NCI-H2227 treated with DMSO at 0.1 percent for 48 hours (cell line): ENCODE data around the gene PHLDB3.
"Not testable (repeated sequence)": the region's sequence is repeated elsewhere in the genome, so short reads cannot be mapped to it uniquely, and the experiment has no call there.

Source experiments
- DNase-seq: peaks from one replicate; lab custom pipeline; 2025; lab: John Stamatoyannopoulos, UW

The PHLDB3 gene

DNA sequence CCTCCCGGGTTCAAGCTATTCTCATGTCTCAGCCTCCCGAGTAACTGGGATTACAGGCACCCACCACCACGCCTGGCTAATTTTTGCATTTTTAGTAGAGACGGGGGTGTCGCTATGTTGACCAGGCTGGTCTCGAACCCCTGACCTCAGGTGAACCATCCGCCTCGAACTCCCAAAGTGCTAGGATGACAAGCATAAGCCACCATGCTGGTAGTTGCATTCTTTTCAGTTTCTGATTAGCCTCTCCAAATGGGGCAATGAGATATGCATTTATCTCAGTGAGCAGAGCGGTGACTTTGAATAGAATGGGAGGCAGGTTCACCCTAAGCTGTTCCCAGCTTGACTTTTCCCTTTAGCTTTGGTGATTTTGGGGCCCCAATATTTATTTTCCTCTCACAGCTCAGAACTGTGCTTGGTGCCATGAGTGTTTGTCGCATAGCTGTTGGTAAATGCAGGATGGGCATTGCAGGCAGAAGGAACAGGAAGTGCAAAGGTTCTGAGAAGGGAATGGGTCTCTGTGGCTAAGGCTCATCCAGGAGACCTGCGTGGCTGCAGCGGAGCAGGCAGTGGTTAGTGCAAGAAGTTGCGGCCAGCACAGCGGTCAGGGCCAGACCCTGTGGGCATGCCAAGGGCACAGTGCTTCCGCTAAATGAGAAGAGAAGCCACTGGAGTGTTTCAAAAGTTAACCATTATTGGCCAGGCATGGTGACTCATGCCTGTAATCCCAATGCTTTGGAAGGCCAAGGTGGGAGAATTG, 59.8 kb downstream of the PHLDB3 start:
- no peak for DNase-seq

DNA sequence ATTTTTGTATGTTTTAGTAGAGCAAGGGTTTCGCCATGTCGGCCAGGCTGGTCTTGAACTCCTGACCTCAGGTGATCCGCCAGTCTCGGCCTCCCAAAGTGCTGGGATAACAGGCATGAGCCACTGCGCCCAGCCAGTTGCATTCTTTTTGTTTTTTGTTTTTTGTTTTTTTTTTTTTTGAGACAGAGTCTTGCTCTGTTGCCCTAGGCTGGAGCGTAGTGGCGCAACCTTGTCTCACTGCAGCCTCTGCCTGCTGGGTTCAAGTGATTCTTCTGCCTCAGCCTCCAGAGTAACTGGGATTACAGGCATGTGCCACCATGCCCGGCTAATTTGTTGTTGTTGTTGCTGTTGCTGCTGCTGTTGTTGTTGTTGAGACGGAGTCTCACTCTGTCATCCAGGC, 60.5 kb downstream of the PHLDB3 start:
- DNase-seq, result not testable (repeated sequence)

DNA sequence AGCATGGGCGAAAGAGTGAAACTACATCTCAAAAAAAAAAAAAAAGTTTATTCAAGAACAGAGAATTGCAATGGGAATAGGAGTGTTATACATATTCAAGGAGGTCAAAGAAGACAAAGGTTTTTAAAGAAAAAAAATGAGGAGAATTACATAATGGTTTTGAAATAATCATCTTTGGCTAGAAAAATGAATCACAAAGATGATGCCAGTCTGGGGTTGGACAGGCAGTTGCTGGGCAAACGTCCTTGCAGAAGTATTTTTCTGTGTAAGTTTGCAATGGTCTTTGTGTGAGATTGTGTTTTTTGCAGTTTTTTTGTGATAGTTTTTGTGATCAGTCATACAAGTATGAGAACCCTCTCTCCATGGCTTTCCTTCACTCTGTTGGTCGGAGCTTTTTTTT, 62.8 kb downstream of the PHLDB3 start:
- no peak for DNase-seq

DNA sequence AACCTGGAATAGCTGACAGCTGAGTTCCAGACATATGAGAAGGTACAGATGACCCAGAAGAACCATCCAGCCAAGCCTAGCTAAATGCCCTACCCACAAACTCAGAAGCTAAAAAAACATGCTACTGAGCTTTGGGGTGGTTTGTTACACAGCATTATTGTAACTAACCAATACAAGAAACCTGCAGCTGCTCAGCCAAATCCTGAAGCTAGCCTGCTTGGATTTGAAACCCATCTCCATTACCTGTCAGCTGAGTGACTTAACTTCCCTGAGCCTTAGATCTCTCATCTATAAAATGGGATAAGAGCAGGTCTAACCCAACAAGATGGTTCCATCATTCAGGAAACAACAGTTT, 64.9 kb downstream of the PHLDB3 start:
- DNase-seq, result no peak

DNA sequence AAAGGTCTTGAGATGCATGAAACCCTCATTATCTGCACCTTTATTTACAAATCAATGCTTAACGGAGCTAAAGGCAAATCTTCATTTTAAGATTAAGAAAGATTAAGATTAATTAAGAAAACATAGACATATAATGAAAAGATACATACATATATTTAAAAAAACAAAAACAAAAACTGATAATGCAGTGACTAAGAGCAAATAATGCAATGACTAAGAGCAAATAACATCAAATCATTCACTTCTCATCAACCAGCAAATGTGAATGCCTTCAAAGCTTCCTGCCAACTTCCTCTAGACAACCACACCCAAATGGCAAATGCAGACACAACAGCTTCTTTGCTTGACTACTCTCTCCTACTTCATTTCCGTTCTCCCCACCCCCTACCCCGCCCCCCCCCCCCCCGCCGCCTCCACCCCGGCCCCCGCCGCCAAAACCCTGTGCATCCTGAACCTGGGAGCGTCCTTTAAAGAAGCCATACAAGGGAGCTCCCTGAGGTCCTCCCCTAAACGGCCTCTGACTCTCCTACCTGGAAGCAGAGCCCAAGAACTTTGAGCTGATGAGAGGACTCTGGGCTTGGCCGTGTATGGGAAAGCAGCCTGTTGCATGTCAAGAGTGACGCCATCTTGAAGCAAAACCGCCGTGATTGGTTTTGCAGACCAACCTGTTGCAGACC, 65.4 kb downstream of the PHLDB3 start:
- no peak for DNase-seq

DNA sequence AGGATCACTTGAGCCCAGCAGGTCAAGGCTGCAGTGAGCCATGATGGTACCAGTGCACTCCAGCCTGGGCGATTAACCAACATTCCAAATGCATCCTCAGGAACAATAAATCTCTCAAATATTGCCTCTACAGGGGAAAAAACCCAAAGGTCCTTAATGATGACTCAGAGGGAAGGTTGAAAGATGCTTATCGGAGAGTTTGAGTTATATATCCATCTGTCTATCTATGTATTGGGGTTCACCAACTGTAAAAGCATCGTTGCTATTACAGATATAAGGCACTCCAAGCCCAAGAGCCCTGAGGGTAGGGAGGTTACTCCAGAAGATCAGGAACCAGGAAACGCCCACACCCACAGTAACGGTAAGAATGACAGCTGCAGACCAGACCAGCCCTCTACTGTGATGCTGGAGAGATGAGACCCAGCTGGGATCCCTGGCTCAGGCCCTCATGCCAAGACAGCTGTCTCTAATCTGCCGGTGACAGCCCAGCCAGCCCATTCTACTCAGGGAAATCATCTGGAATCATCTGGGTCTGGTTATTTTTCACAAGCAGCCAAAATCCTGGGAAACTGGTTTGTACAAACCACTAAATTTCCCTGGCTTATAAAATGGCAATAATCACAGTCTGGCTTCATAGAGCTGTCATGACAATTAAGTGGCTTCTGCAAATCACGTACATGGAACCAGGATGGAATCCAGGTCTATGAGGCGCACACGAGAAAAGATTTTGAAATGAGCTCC, 66.1 kb downstream of the PHLDB3 start:
- no peak for DNase-seq

DNA sequence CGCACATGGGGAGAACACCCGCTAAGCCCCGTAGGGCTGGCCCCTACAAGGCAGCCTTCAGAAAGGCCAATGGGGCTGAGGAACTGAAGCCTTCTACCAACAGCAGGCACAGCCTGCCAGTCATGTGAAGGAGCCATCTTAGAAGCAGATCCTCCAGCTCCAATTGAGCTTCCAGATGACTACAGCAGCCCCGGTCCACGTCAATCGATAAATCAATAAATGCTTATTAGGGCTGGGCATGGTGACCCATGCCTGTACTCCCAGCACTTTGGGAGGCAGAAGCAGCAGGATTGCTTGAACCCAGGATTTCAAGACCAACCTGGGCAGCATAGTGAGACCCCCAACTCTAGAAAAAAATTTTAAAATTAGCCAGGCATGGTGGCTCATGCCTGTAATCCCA, 66.8 kb downstream of the PHLDB3 start:
- DNase-seq, result no peak

DNA sequence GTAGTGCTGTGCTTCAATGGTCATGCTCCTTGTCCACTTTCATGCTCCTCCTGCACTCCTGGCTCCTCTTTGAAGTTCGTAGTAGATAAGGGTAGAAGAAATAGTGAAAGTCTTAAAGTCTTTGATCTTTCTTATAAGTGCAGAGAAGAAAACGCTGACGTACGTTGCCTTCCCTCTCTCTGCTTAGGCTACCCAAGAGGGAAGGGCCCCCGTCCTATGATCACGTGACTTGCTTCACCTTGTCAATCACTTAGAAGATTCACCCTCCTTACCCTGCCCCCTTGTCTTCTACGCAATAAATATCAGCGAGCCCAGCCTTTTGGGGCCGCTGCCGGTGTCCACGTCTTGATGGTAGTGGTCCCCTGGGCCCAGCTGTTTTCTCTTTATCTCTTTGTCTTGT, 67.3 kb downstream of the PHLDB3 start:
- not testable (repeated sequence) for DNase-seq

DNA sequence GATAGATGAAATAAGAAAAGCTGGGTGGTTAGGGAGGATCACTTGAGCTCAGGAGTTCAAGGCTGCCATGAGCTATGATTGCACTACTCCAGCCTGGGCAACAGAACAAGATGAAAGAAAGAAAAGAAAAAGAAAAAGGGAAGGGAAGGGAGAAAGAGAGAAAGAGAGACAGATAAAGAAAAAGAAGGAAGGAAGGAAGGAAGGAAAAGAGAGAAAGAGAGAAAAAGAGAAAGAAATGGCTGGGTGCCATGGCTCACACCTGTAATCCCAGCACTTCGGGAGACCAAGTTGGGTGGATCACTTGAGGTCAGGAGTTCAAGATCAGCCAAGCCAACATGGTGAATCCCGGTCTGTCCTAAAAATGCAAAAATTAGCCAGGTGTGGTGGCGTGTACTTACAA, 68.8 kb downstream of the PHLDB3 start:
- no peak for DNase-seq

DNA sequence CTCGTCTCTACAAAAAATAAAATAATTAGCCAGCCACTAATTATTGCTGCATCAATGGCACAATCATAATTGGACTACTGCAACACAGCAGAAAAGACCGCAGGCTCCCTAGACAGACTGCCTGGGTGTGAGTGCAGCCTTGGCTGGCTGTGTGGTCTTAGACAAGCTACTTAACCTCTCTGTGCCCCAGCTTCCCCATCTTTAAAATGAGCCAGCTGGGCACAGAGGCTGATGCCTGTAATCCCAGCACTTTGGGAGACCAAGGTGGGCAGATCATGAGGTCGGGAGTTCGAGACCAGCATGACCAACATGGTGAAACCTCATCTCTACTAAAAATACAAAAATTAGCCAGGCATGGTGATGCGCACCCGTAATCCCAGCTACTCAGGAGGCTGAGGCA, 70.9 kb downstream of the PHLDB3 start:
- DNase-seq, result no peak

DNA sequence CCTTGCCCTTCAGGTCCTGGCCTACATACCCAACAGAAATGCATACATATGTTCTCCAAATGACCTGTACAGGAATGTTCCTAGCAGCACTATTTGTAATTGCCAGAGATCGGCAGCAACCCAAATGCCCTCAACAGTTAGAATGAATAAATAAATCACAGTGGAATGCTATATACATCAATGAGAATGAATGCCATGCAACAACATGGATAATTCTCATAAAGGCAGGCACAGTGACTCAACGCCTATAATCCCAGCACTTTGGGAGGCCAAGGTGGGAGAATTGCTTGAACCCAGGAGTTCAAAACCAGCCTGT, 71.2 kb downstream of the PHLDB3 start:
- DNase-seq, result no peak

DNA sequence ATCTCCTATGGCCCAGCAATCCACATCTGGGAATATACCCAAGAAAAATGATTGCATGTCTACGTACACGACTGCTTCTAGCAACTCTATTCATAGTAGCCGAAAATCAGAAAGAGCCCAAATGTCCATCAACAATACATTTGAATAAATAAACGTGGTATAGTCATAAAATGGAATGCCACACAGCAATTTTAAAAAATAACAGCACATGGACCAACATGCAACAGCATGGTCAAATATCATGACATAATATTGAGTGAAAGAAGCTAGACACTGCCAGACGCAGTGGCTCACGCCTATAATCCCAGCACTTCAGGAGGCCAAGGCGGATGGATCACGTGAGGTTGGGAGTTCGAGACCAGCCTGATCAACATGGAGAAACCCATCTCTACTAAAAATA, 73.6 kb downstream of the PHLDB3 start:
- DNase-seq, result no peak

DNA sequence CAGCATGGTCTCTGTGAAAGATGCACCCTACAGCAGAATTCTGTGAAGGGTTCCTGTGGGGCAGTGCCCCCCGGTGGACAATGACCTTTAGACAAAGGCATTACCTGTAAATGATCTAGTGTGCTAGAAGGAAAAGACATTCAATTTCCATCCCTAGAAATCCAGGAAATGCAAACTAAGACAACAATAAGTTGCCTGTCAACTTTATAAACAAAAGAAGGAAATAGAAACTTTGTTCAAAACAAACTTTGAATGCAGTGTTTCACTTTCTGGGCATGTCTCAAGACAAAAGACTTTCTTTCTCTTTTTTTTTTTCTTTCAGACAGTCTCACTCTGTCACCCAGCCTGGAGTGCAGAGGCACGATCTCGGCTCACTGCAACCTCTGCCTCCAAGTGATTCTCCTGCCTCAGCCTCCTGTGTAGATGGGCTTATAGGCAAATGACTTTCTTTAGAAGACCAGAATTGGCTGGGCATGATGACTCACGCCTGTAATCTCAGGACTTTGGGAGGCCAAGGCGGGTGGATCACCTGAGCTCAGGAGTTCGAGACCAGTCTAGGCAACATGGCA, 74.3 kb downstream of the PHLDB3 start:
- DNase-seq, result no peak

DNA sequence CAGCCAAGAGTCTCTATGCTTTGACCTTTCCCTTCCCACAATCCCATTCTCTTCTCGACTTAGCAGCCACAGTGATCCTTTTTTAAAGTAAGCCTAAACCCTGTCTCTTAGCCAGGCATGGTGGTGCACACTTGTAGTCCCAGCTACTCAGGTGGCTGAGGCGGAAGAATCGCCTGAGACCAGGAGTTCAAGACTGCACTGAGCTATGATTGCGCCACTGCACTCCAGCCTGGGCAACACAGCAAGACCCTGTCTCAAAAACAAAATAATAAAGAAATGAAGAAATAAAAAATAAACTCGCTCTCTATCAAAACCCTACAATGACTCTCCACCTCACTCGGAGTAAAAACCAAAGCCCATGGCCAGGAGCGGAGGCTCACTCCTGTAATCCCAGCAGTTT, 75.2 kb downstream of the PHLDB3 start:
- DNase-seq, result no peak

DNA sequence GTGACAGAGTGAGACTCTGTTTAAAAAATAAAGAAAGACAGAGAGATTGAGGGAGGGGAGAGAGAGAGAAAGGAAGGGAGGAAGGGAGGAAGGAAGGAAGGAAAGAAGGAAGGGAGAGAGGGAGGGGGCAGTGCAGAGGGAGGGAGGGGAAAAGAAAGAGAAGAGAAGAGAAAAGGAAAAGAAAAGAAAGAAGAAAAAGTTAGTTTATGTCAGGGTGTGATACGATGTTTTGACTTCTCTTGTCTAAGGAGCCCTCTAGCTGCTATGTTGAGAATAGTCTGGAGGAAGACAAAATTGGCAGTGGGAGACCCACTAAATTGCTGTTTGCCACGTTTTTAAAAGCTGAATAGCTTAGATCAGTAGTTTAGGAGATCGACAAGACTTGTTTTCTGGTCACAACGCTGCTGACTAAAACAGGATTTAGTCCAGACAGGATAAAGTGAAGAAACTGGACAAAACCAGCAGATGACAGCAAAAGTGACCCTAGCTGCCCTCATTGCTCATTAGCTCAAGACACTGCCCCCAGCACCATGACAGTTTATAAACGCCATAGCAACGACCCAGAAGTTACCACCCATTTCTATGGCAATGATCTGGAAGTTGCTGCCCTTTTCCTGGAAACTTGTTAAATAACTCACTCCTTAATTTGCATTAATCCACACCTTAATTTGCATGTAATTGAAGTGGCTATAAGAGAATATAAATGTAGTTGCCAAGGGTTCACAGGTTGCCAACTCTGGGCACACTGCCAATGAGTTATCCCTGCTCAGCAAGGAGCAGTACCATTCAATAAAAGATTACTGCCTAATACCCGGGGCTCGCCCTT, 78.8 kb downstream of the PHLDB3 start:
- DNase-seq, result no peak
